T-cell (primary cell): ENCODE results near the gene GLIS2. TPM values are rescaled to one million over a fixed set of nuclear protein-coding genes. Genes with fewer than 3 reads are reported as not detected.

Experiments
- ATAC-seq, 4 experiments: fragments of 200-7000 bp in 3 of 4; fragments of 150-1000 bp in 1 of 4; cut with Tn5 transposase; replicated peaks in 1 of 4; 1 replicate in 3 of 4; 2 replicates in 1 of 4; pipeline ENCODE4 v1.10.0; 2021; ENCODE audit warnings: moderate library complexity in 3 of 4, mild to moderate bottlenecking in 2 of 4, moderate number of reproducible peaks in 1 of 4
- CTCF ChIA-PET, 2 donors: fragments of 300-600 bp; sonication (Branson Sonifier 250); formaldehyde crosslinking; loops; one replicate each; lab custom pipeline; 2022; ENCODE audit warnings: antibody characterized with exemption in 2 of 2; lab: Charles Lee
- POLR2A ChIA-PET, 2 donors: fragments of 300-600 bp; sonication (Branson Sonifier 250); formaldehyde crosslinking; loops; one replicate each; lab custom pipeline; 2022; ENCODE audit warnings: antibody characterized with exemption in 2 of 2; lab: Charles Lee
- DNase-seq, 35 experiments: peaks; one replicate each; pipeline versions ENCODE4 v3.0.0 to v3.0.0-alpha.2; 2013 to 2023
- H3K27ac ChIP-seq: one replicate; pipeline ENCODE4 v1.5.1; 2013; ENCODE audit warnings: low read length
- H3K27me3 ChIP-seq, 2 experiments: replicated peaks in 1 of 2; 1 replicate in 1 of 2; 2 replicates in 1 of 2; pipeline versions ENCODE4 v1.6.1 to v1.7.0; 2013; ENCODE audit warnings: low read length in 1 of 2, mixed read lengths in 1 of 2; ENCODE audit not compliant: control insufficient read depth in 2 of 2, insufficient read depth in 2 of 2; ENCODE audit errors: extremely low read depth in 1 of 2
- H3K36me3 ChIP-seq, 2 donors: 1 replicate in 1 of 2; 2 replicates in 1 of 2; pipeline versions ENCODE4 v1.6.1 to v1.7.0; 2013; ENCODE audit warnings: low read length in 1 of 2; ENCODE audit not compliant: control insufficient read depth in 2 of 2, insufficient read depth in 1 of 2; ENCODE audit errors: extremely low read depth in 1 of 2
- H3K4me1 ChIP-seq, 2 experiments: 1 replicate in 1 of 2; 2 replicates in 1 of 2; pipeline versions ENCODE4 v1.6.1 to v1.7.0; 2013; ENCODE audit warnings: low read length in 2 of 2, mixed read lengths in 1 of 2; ENCODE audit not compliant: insufficient read depth in 2 of 2, control insufficient read depth in 1 of 2; ENCODE audit errors: extremely low read depth in 1 of 2
- H3K4me3 ChIP-seq, 2 donors: 1 replicate in 1 of 2; 2 replicates in 1 of 2; pipeline versions ENCODE4 v1.5.1 to v1.7.0; 2013; ENCODE audit warnings: mild to moderate bottlenecking in 2 of 2, low read length in 1 of 2, moderate library complexity in 1 of 2; ENCODE audit not compliant: control insufficient read depth in 1 of 2; ENCODE audit errors: extremely low read depth in 1 of 2
- H3K9me3 ChIP-seq: 2 replicates; pipeline ENCODE4 v1.7.0; 2013
- H3K27ac Mint-ChIP-seq, 2 donors: one replicate each; pipeline ENCODE4 v1.8.0; 2020 to 2021; ENCODE audit warnings: mild to moderate bottlenecking in 2 of 2, mixed read lengths in 2 of 2
- H3K27me3 Mint-ChIP-seq, 2 donors: one replicate each; pipeline ENCODE4 v1.8.0; 2021 to 2022; ENCODE audit warnings: mixed read lengths in 2 of 2
- H3K36me3 Mint-ChIP-seq: one replicate; pipeline ENCODE4 v1.8.0; 2021; ENCODE audit warnings: mixed read lengths
- H3K4me1 Mint-ChIP-seq, 3 donors: one replicate each; pipeline ENCODE4 v1.8.0; 2020 to 2022; ENCODE audit warnings: mixed read lengths in 3 of 3, mild to moderate bottlenecking in 1 of 3
- H3K4me3 Mint-ChIP-seq, 3 donors: one replicate each; pipeline ENCODE4 v1.8.0; 2020 to 2022; ENCODE audit warnings: mild to moderate bottlenecking in 3 of 3, mixed read lengths in 3 of 3, moderate library complexity in 3 of 3
- H3K9me3 Mint-ChIP-seq, 3 donors: one replicate each; pipeline ENCODE4 v1.8.0; 2020 to 2022; ENCODE audit warnings: mixed read lengths in 3 of 3
- WGBS: methylation state at CpG from one replicate; pipeline ENCODE4 v1.1.5; 2013; ENCODE audit warnings: missing lambda C conversion rate; ENCODE audit not compliant: insufficient coverage; 5-methylcytosine and 5-hydroxymethylcytosine counted together
- total RNA-seq, 35 experiments: library from RNA in 6 of 35; stranded (reverse) in 6 of 35; fragments of 120-200 nt in 1 of 35; gene quantifications; one replicate each; pipeline versions ENCODE4 v1.2.1 to v1.2.4 and lab custom pipeline; 2013 to 2026

Gene GLIS2
- total RNA-seq, 5 donors from 2014 or later (not counting 1 experiment from before 2014, with no cell fraction given) = 0.18 to 0.20 (median 0.19) TPM; not detected in 2

- Mint-ChIP-seq H3K36me3 (no peaks in the 10 kb centered on the region), H3K27me3 (peaks cover 8 to 18% of the 10 kb centered on the region in 2 donors), H3K9me3 (peaks cover 0 to 3% (median 0%) of the 10 kb centered on the region in 3 donors), H3K4me3 (no peak overlapping the region), H3K4me1 (peaks cover 8 to 10% (median 9%) of the 10 kb centered on the region in 3 donors), H3K27ac (no peak overlapping the region)
- ATAC-seq = no peak
- no peaks in the 10 kb centered on the region for H3K36me3 ChIP-seq
- H3K27me3 ChIP-seq = peaks cover 0 to 32% of the 10 kb centered on the region in 2 experiments
- no peak overlapping the region for H3K4me3 ChIP-seq
- no peak for DNase-seq
- 80% methylated on average over 1 of the region's 2 CpGs for WGBS
- no peak overlapping the region for H3K27ac ChIP-seq
- ChIA-PET POLR2A (no interaction called here), CTCF (no interaction called here)
- H3K9me3 ChIP-seq = no peaks in the 10 kb centered on the region
- peaks cover 0 to 8% of the 10 kb centered on the region in 2 experiments for H3K4me1 ChIP-seq
These were observed 31.9 kb upstream of the GLIS2 start for GRCh38 chr16:4283939-4284338.

- no peak for DNase-seq
- H3K4me1 ChIP-seq = peaks cover 0 to 8% of the 10 kb centered on the region in 2 experiments
- H3K4me3 ChIP-seq = no peak overlapping the region
- ChIA-PET POLR2A (no interaction called here), CTCF (interaction anchor here in 1 of 2 donors (0.7 kb wide), 1 partner anchor 42 kb away, joined by 5 read pairs; no protein-coding TSS in a partner anchor)
- peaks cover 8 to 10% (median 9%) of the 10 kb centered on the region in 3 donors for H3K4me1 Mint-ChIP-seq
- H3K27ac ChIP-seq = no peak overlapping the region
- no peaks in the 10 kb centered on the region for H3K36me3 ChIP-seq
- H3K36me3 Mint-ChIP-seq = no peaks in the 10 kb centered on the region
- H3K4me3 Mint-ChIP-seq = no peak overlapping the region
- H3K9me3 ChIP-seq = no peaks in the 10 kb centered on the region
- H3K27me3 Mint-ChIP-seq = peaks cover 8 to 18% of the 10 kb centered on the region in 2 donors
- WGBS = 80% methylated on average over 5 of the region's 10 CpGs
- H3K27ac Mint-ChIP-seq = no peak overlapping the region
- peaks cover 0 to 3% (median 0%) of the 10 kb centered on the region in 3 donors for H3K9me3 Mint-ChIP-seq
- no peak for ATAC-seq
- H3K27me3 ChIP-seq = peaks cover 0 to 32% of the 10 kb centered on the region in 2 experiments
These were observed 30.7 kb upstream of the GLIS2 start for GRCh38 chr16:4285167-4285566.

GRCh38 chr16:4288148-4288921, 27.5 kb upstream of the GLIS2 start:
- Histone ChIP-seq H3K36me3 (no peaks in the 10 kb centered on the region), H3K9me3 (no peaks in the 10 kb centered on the region), H3K27me3 (peaks cover 0 to 34% of the 10 kb centered on the region in 2 experiments), H3K4me1 (peaks cover 0 to 8% of the 10 kb centered on the region in 2 experiments), H3K4me3 (no peak overlapping the region), H3K27ac (no peak overlapping the region)
- Mint-ChIP-seq H3K4me3 (no peak overlapping the region), H3K36me3 (no peaks in the 10 kb centered on the region), H3K4me1 (peaks cover 9 to 11% (median 10%) of the 10 kb centered on the region in 3 donors), H3K27me3 (peaks cover 16 to 26% of the 10 kb centered on the region in 2 donors), H3K9me3 (no peaks in the 10 kb centered on the region), H3K27ac (no peak overlapping the region)
- WGBS = 26% methylated on average over 13 of the region's 22 CpGs
- CTCF ChIA-PET = interaction anchor here (0.7 to 1.4 kb wide), 7 partner anchors 9 to 44 kb away, joined by 3 to 4 read pairs (median 4); no protein-coding TSS in a partner anchor
- DNase-seq (peak; percentile 53 to 90 (median 75)), ATAC-seq (peak; percentile 91 to 99 (median 96))
- POLR2A ChIA-PET = interaction anchor here in 1 of 2 donors (0.6 kb wide), 1 partner anchor 12 kb away, joined by 4 read pairs; no protein-coding TSS in a partner anchor

- 80% methylated on average over 4 of the region's 8 CpGs for WGBS
- Mint-ChIP-seq H3K4me1 (peaks cover 7 to 12% (median 9%) of the 10 kb centered on the region in 3 donors), H3K9me3 (no peaks in the 10 kb centered on the region), H3K36me3 (no peaks in the 10 kb centered on the region), H3K4me3 (no peak overlapping the region), H3K27me3 (peaks cover 10 to 15% of the 10 kb centered on the region in 2 donors), H3K27ac (peak overlapping the region in 1 of 2 donors; percentile 36)
- Histone ChIP-seq H3K36me3 (no peaks in the 10 kb centered on the region), H3K27ac (no peak overlapping the region), H3K27me3 (peaks cover 0 to 25% of the 10 kb centered on the region in 2 experiments), H3K4me1 (peaks cover 0 to 11% of the 10 kb centered on the region in 2 experiments), H3K4me3 (no peak overlapping the region), H3K9me3 (no peaks in the 10 kb centered on the region)
- ATAC-seq = no peak
- DNase-seq = no peak
- CTCF ChIA-PET = interaction anchor here in 1 of 2 donors (0.5 to 1.0 kb wide), 5 partner anchors 22 to 1903 kb away, joined by 3 to 5 read pairs (median 4); no protein-coding TSS in a partner anchor
- POLR2A ChIA-PET = interaction anchor here in 1 of 2 donors (0.7 kb wide), 1 partner anchor 353 kb away, joined by 5 read pairs; no protein-coding TSS in a partner anchor
These were observed 25.5 kb upstream of the GLIS2 start for GRCh38 chr16:4290236-4290830.

- H3K9me3 Mint-ChIP-seq = no peaks in the 10 kb centered on the region
- ChIA-PET CTCF (interaction anchor here in 1 of 2 donors (1.0 kb wide), 1 partner anchor 20 kb away, joined by 3 read pairs; no protein-coding TSS in a partner anchor), POLR2A (interaction anchor here in 1 of 2 donors (0.5 kb wide), 1 partner anchor 48 kb away, joined by 3 read pairs; no protein-coding TSS in a partner anchor)
- H3K36me3 Mint-ChIP-seq = no peaks in the 10 kb centered on the region
- H3K4me3 Mint-ChIP-seq = no peak overlapping the region
- no peak for ATAC-seq
- H3K27ac ChIP-seq = no peak overlapping the region
- peaks cover 0 to 11% of the 10 kb centered on the region in 2 experiments for H3K4me1 ChIP-seq
- peaks cover 10 to 14% of the 10 kb centered on the region in 2 donors for H3K27me3 Mint-ChIP-seq
- peaks cover 0 to 20% of the 10 kb centered on the region in 2 experiments for H3K27me3 ChIP-seq
- H3K9me3 ChIP-seq = no peaks in the 10 kb centered on the region
- no peak overlapping the region for H3K4me3 ChIP-seq
- no peaks in the 10 kb centered on the region for H3K36me3 ChIP-seq
- H3K4me1 Mint-ChIP-seq = peaks cover 7 to 12% (median 9%) of the 10 kb centered on the region in 3 donors
- H3K27ac Mint-ChIP-seq = no peak overlapping the region
- no peak for DNase-seq
- 90% methylated on average over 2 of the region's 4 CpGs for WGBS
These were observed 24.2 kb upstream of the GLIS2 start for GRCh38 chr16:4291699-4292098.

GRCh38 chr16:4293181-4293716, 22.6 kb upstream of the GLIS2 start:
- Histone ChIP-seq H3K9me3 (no peaks in the 10 kb centered on the region), H3K4me3 (no peak overlapping the region), H3K27ac (no peak overlapping the region), H3K36me3 (no peaks in the 10 kb centered on the region), H3K27me3 (peaks cover 0 to 18% of the 10 kb centered on the region in 2 experiments), H3K4me1 (peaks cover 0 to 8% of the 10 kb centered on the region in 2 experiments)
- 78% methylated on average over 13 of the region's 14 CpGs for WGBS
- Mint-ChIP-seq H3K36me3 (no peaks in the 10 kb centered on the region), H3K9me3 (no peaks in the 10 kb centered on the region), H3K27me3 (peaks cover 10 to 11% of the 10 kb centered on the region in 2 donors), H3K4me3 (no peak overlapping the region), H3K27ac (no peak overlapping the region), H3K4me1 (peaks cover 5 to 7% (median 6%) of the 10 kb centered on the region in 3 donors)
- ChIA-PET POLR2A (no interaction called here), CTCF (no interaction called here)
- ATAC-seq (no peak), DNase-seq (no peak)
